Measurements from ENCODE around the gene ERGIC3. TPM values are rescaled to one million over a fixed set of nuclear protein-coding genes. Genes with fewer than 3 reads are reported as not detected.

The ERGIC3 gene
- 280 and 434 TPM in 2 replicates for total RNA-seq

DNA sequence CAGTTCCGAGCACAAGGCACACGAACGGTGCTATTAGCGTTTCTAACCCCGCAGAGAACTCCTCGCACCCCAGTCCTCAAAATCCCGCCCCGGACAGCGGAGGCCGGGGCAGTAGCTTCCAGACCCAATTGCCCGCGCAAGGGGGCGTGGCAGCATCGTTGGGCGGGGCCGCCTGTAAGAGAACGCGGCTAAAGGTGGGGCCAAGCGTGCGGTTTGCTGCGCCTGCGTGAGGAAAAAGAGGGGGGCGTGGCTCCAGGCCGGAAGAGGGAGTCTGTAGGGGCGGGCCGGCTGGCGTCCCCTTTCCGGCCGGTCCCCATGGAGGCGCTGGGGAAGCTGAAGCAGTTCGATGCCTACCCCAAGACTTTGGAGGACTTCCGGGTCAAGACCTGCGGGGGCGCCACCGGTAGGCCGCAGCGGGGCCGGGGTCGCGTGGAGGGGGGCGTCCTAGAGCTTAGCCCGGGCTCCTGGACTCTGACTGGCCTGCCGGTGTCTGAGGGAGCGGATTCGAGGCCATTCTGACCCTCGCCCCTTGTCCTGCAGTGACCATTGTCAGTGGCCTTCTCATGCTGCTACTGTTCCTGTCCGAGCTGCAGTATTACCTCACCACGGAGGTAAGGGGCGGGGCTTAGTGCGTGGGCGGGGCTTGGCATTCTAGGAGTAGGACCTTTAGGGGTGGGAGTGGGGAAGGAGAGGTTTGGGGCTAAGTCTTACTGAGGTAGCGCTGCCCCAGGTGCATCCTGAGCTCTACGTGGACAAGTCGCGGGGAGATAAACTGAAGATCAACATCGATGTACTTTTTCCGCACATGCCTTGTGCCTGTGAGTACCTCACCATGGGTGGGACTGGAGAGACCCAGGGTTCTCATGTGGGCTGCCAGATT lies at the start of gene ERGIC3:
ERGIC3 (plus strand) TSS at position 296 of the 880 bp plus-strand sequence; CDS start at position 316, 20 bp downstream.
- DNase-seq (ENCODE audit: low read depth in 2 of 2) = peak; percentile 94 to 96

DNA sequence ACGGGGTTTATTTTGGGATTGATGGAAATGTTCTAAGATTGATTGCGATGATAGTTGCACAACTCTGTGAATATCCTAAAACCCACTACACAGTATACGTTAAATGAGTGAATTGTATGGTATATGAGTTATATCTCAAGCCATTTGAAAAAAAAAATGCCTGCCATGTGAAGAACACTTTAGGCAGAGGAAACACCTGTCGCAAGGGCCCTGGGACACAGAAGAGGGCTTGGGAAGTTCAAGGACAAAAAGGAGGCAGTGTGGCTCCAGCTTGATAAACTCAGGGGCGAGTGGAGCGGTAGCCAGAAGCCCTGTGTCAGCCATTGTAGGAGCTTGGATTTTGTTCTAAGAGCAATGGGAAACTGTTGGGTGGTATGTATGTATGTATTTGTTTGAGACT lies 49.5 kb upstream of the ERGIC3 start:
- DNase-seq (ENCODE audit: low read depth in 2 of 2) = no peak

- DNase-seq (ENCODE audit: low read depth in 2 of 2) = no peak
These were observed 45.4 kb upstream of the ERGIC3 start for GRCh38 chr20:35496481-35496880.

- DNase-seq (ENCODE audit: low read depth in 2 of 2) = no peak
These were observed 44.6 kb upstream of the ERGIC3 start for GRCh38 chr20:35497320-35497719.

- no peak for DNase-seq (ENCODE audit: low read depth in 2 of 2)
These were observed 44.1 kb upstream of the ERGIC3 start for GRCh38 chr20:35497780-35498189.

DNA sequence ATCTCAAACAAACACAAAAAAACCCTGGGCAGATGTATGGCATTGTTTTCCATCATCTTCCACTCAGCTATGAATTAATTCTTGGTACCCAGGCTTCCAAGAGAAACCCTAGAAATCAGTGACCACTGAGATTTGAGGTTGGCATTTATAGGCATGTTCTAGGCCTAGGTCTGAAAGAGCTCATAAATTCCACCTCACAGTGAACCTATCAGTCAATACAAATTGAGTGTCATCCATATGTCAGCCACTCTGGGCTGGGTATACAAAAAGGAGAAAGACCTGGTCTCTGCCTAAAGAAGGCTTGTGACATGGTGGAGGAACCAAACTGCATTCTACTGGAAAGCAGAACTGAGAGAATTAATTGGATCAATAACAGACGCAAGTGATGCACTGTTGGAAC lies 42.6 kb upstream of the ERGIC3 start:
- no peak for DNase-seq (ENCODE audit: low read depth in 2 of 2)

DNA sequence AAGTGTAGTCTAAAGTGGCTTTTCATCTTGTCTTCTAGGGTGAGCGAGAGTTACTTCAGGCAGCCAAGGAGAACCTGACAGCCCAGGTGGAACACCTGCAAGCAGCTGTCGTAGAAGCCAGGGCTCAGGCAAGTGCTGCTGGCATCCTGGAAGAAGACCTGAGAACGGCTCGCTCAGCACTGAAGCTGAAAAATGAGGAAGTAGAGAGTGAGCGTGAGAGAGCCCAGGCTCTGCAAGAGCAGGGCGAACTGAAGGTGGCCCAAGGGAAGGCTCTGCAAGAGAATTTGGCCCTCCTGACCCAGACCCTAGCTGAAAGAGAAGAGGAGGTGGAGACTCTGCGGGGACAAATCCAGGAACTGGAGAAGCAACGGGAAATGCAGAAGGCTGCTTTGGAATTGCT lies 39.5 kb upstream of the ERGIC3 start:
- DNase-seq (ENCODE audit: low read depth in 2 of 2) = no peak

GRCh38 chr20:35503281-35503680 lies 38.6 kb upstream of the ERGIC3 start:
- DNase-seq (ENCODE audit: low read depth in 2 of 2) = no peak

DNA sequence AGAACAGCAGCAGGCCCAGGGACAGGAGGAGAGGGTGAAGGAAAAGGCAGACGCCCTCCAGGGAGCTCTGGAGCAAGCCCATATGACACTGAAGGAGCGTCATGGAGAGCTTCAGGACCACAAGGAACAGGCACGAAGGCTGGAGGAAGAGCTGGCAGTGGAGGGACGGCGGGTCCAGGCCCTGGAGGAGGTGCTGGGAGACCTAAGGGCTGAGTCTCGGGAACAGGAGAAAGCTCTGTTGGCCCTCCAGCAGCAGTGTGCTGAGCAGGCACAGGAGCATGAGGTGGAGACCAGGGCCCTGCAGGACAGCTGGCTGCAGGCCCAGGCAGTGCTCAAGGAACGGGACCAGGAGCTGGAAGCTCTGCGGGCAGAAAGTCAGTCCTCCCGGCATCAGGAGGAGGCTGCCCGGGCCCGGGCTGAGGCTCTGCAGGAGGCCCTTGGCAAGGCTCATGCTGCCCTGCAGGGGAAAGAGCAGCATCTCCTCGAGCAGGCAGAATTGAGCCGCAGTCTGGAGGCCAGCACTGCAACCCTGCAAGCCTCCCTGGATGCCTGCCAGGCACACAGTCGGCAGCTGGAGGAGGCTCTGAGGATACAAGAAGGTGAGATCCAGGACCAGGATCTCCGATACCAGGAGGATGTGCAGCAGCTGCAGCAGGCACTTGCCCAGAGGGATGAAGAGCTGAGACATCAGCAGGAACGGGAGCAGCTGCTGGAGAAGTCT lies 37.9 kb upstream of the ERGIC3 start:
- no peak for DNase-seq (ENCODE audit: low read depth in 2 of 2)

GRCh38 chr20:35504751-35505150 lies 37.1 kb upstream of the ERGIC3 start:
- no peak for DNase-seq (ENCODE audit: low read depth in 2 of 2)

DNA sequence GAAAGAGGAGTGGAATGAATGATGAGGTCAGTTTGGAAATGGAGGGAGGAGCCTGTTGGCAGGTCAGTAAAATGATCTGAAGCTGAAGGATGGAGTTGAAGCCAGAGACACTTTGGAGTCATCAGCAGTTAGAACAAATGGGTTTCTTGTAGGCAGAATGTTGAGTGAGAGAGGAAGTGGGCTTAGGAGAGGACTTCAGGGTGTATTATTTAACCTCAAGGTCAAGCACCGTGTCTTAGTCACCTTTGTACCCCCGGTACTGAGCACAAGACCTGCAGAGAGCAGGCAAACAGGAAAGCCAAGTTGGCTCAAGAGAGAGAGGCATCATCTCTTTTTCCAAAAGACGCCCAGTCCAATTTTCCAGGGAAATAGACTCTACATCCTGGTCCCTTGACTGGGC lies 35.7 kb upstream of the ERGIC3 start:
- no peak for DNase-seq (ENCODE audit: low read depth in 2 of 2)

DNA sequence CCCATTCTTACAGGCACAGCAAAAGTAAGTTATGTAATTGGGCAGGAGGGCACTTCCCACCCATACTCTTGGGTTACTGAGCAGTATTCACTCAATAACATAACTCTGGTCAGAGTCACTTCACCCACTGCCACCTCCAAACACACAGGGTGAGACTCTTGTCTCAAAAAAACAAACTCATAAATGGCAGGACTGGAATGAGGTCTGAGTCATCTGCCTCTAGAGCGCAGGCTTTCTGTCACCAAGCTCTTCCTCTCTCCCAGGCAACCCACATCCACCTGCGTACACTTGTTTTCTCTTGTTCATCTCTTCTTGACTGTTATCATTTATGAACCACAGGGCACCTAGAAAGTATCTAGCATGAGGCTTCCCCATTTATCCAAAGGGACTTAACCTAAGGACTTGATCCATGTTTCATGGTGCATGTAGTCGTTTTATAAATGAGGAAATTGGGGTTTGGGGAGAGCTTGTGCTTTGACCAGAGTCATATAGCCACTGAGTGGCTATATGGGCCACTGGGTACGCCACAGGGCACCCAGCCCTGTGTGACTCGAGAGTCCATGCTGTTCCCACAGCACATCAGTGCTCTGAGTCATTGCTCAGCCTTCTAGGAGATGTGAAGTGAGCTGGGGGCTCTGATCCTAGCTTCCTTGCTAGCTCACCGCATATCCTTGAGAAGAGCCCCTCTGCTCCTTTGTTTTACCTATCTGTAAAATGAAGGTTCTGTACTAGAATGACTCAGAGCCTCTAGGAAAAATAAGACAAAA lies 34.8 kb upstream of the ERGIC3 start:
- peak; percentile 34 to 49 for DNase-seq (ENCODE audit: low read depth in 2 of 2)

DNA sequence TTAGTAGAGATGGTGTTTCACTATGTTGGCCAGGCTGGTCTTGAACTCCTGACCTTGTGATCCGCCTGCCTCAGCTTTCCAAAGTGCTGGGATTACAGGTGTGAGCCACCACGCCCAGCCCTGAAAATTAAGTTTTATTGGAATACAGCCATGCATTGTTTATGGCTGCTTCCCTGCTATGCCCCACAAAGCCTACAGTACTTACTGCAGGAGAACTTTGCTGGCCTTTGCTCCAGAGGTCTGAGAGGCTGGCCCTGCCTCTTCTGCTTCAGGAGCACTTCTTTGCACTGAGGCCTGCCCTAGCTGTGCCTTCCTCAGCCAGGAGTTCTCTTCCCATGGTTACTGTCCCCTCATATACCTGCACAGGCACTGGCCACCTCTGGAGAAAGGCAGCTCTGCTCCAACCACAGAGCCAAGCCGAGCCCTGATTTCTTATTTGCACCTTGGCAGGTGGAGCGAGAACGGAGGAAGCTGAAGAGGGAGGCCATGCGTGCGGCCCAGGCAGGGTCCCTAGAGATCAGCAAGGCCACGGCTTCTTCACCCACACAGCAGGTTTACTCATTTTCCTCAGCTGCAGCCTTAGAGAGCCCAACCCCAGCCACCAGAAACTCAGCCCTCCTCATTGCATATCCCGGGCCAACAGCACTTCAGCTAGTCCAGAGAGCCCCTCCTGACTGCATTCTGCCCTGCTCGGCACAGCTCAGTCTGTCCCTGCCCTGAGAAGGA lies 33.2 kb upstream of the ERGIC3 start:
- no peak for DNase-seq (ENCODE audit: low read depth in 2 of 2)

- no peak for DNase-seq (ENCODE audit: low read depth in 2 of 2)
These were observed 30.7 kb upstream of the ERGIC3 start for GRCh38 chr20:35510951-35511735.

DNA sequence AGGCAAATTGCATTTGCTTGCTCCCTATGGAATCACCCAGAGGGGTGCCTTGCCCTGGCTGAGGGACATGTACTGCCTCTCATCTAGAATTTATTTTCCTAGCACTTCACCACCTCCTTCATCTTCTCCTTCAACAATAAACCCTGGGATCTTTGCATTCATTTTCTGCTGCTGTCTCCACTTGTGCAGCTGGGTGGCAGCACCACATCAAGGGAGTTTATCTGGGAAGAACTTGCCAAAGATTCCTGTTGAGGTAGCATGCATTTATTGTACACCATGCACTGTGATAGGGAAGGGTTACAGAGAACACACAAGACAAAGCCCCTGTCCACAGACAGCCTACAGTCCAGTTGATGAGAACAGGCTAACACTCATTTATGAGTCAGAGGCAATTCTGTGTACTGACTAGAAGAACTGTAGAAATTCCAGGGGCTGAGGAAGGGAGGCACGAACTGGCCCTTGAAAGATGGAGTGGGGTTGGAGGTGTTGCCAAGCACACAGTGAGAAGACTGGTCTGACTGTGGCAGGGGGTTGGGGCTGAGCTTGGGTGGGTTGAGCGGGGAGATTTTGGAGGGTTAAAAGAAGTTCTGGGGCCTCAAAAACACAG lies 30.0 kb upstream of the ERGIC3 start:
- peak; percentile 58 to 68 for DNase-seq (ENCODE audit: low read depth in 2 of 2)

GRCh38 chr20:35514371-35514932 lies 27.4 kb upstream of the ERGIC3 start:
- no peak for DNase-seq (ENCODE audit: low read depth in 2 of 2)

- no peak for DNase-seq (ENCODE audit: low read depth in 2 of 2)
These were observed 26.5 kb upstream of the ERGIC3 start for GRCh38 chr20:35515341-35515740.

DNA sequence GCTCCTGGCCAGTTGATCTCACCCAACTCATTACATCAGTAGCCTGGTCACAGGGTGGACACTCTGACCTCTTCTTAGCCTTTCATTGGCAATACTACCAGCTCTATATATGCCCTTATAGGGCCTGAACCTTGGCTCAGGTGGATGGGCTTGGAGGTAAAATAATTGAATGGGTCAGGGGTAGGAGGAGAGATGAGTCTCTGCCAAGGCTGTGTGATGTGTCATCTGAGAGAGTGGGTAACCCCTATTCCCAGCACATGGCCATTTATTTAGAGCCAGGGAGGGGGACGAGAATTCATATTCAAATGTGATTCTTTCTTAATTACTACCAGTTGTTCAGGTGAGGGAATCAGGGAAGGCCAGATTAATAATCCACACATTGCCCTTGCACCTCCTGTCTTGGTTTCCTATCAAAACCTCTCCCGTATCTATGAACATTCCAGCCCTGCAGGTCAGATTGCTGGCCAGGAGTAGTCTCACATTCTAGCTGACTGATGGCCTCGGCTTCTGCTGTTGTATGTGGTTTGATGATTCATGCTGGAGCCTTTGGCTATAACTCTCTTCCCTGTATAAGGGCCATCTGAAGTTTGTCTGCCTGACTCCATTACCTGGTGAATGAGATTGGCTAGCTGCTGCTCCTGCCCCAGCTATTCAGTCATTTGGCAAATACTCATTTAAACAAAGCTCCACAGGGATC lies 25.8 kb upstream of the ERGIC3 start:
- DNase-seq (ENCODE audit: low read depth in 2 of 2) = peak in 1 of 2 donors; percentile 48

DNA sequence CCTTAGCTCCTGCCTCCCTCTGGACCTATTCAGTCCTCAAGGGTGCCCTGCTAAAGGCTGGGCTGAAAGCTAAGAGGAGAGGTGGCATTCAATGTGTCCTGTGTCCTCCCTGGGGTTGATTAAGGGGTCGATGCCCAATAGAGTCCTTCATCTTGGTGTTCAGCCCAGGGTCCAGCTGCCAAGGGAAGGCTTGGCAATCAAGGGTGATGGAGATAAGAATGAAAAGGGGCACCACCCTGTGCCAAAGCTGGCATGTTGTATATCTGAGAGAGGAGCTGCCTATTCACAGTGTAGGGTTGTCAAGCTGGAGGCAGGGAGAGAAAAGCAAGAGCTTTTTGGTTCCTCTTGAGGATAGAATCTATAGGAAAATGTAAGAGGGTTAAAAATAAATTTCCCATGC lies 24.8 kb upstream of the ERGIC3 start:
- DNase-seq (ENCODE audit: low read depth in 2 of 2) = no peak

Measured in lung microvascular endothelial cell (primary cell).